GM12878 (cell line): Measurements from ENCODE around the gene NPM3. TPM values are rescaled to one million over a fixed set of nuclear protein-coding genes. Genes with fewer than 3 reads are reported as not detected.

Experiments
- ATAC-seq: fragments of 200-7000 bp; cut with Tn5 transposase; 3 replicates; pipeline ENCODE4 v1.9.1; 2020; ENCODE audit warnings: mild to moderate bottlenecking, moderate library complexity
- BruUV-seq: library from RNA; stranded (reverse); fragments of 400-500 nt; replicated peaks from 2 replicates; lab custom pipeline; 2021; lab: Mats Ljungman, UMichigan
- CTCF ChIA-PET: fragments of 300-600 bp; sonication (Branson Sonifier 250); formaldehyde crosslinking; extraction: SDS; loops from one replicate; lab custom pipeline; 2021; ENCODE audit warnings: inconsistent platforms; lab: Yijun Ruan, JAX
- POLR2A ChIA-PET: fragments of 350-600 bp; formaldehyde crosslinking; extraction: SDS; loops from one replicate; lab custom pipeline; 2021; ENCODE audit warnings: inconsistent platforms; lab: Charles Lee
- RAD21 ChIA-PET: fragments of 300-600 bp; sonication (Branson Sonifier 250); formaldehyde crosslinking; loops from one replicate; lab custom pipeline; 2023; ENCODE audit warnings: antibody characterized with exemption; ENCODE audit not compliant: unreplicated experiment; lab: Charles Lee
- SMC1A ChIA-PET: fragments of 300-600 bp; sonication (Branson Sonifier 250); formaldehyde crosslinking; loops from one replicate; lab custom pipeline; 2023; ENCODE audit not compliant: unreplicated experiment, uncharacterized antibody; lab: Charles Lee
- DNase-seq: peaks from one replicate; pipeline ENCODE4 v3.0.0-alpha.2; 2011; ENCODE audit warnings: low read depth, low spot score
- FAIRE-seq: peaks from 3 replicates; lab custom pipeline; 2011; peaks lifted over from hg19 to GRCh38; lab: Jason Lieb, UNC
- H2AFZ ChIP-seq: 2 replicates; pipeline ENCODE4 v1.6.0; 2011; ENCODE audit warnings: low read depth, low read length, control low read depth; ENCODE audit not compliant: control insufficient read depth
- H3K27ac ChIP-seq: 2 replicates; pipeline ENCODE4 v1.5.1; 2011; ENCODE audit warnings: control low read depth; ENCODE audit not compliant: control insufficient read depth, insufficient read depth
- H3K27me3 ChIP-seq, 2 experiments: replicated peaks in 1 of 2; 2 replicates each; pipeline versions ENCODE4 v1.6.0 to v1.6.1; 2011; ENCODE audit warnings: low read length in 1 of 2; ENCODE audit not compliant: control insufficient read depth in 2 of 2, insufficient read depth in 2 of 2
- H3K36me3 ChIP-seq, 2 experiments: 2 replicates each; pipeline ENCODE4 v1.5.1; 2011; ENCODE audit warnings: low read length in 1 of 2; ENCODE audit not compliant: control insufficient read depth in 2 of 2, insufficient read depth in 2 of 2
- H3K4me1 ChIP-seq: 2 replicates; pipeline ENCODE4 v1.6.1; 2011; ENCODE audit warnings: mild to moderate bottlenecking, low read length, moderate library complexity, mixed read lengths; ENCODE audit not compliant: control insufficient read depth, insufficient read depth
- H3K4me2 ChIP-seq: 2 replicates; pipeline ENCODE4 v1.6.0; 2011; ENCODE audit warnings: control low read depth; ENCODE audit not compliant: control insufficient read depth, insufficient read depth
- H3K4me3 ChIP-seq: fragments of 200-600 bp; sonication (generic); 2 replicates; pipeline ENCODE4 v1.5.1; 2016
- H3K79me2 ChIP-seq: 2 replicates; pipeline ENCODE4 v1.6.0; 2011; ENCODE audit warnings: low read length; ENCODE audit not compliant: control insufficient read depth, insufficient read depth
- H3K9ac ChIP-seq: 2 replicates; pipeline ENCODE4 v1.8.0; 2011; ENCODE audit warnings: low read length, control low read depth, mixed read lengths; ENCODE audit not compliant: control insufficient read depth, insufficient read depth
- H3K9me3 ChIP-seq: replicated peaks from 3 replicates; pipeline ENCODE4 v1.5.1; 2011; ENCODE audit warnings: mild to moderate bottlenecking, low read length; ENCODE audit not compliant: control insufficient read depth, insufficient read depth
- H4K20me1 ChIP-seq: 2 replicates; pipeline ENCODE4 v1.6.0; 2011; ENCODE audit not compliant: control insufficient read depth, insufficient read depth
- HDAC6 ChIP-seq: fragments of 200-600 bp; sonication (generic); IDR thresholded peaks from one replicate; pipeline ENCODE4 v1.8.0; 2017; ENCODE audit warnings: antibody characterized with exemption; ENCODE audit not compliant: unreplicated experiment
- TCF7 ChIP-seq: IDR thresholded peaks from 2 replicates; pipeline ENCODE4 v1.6.1; 2014; ENCODE audit warnings: antibody characterized with exemption, borderline replicate concordance
- ZNF274 ChIP-seq: IDR thresholded peaks from one replicate; pipeline ENCODE4 v1.8.0; 2011; ENCODE audit not compliant: insufficient read length, insufficient read depth
- WGBS: methylation state at CpG from one replicate; pipeline ENCODE4 v1.1.6; 2016; ENCODE audit warnings: low lambda C conversion rate; ENCODE audit not compliant: insufficient replicate concordance, insufficient coverage; ENCODE audit errors: missing lambda C conversion rate; 5-methylcytosine and 5-hydroxymethylcytosine counted together
- in situ Hi-C: fragments of 300-500 bp; cut with MboI; formaldehyde crosslinking; loops from 9 replicates; pipeline ENCODE4 v1.14.3; 2018; ENCODE audit warnings: mixed read lengths
- intact Hi-C: fragments of 100-400 bp; cut with micrococcal nuclease; formaldehyde crosslinking; loops from one replicate; pipeline ENCODE4 v1.14.2; 2022; ENCODE audit not compliant: unreplicated experiment
- polyA plus RNA-seq, 11 experiments: library from polyadenylated mRNA; depleted of rRNA in 4 of 11; unstranded in 6 of 11; stranded (reverse) in 5 of 11; fragments of >200 nt; fragmentation: Nextera tagmentation in 4 of 11; fragmentation: Illumina TruSeq in 1 of 11; extraction: Ambion mirVana in 4 of 11; extraction: Trizol in 1 of 11; gene quantifications; 1 replicate in 1 of 11; 2 replicates in 10 of 11; pipeline versions ENCODE4 v1.2.1 to v1.2.3, GENCODE V29; 2011 to 2016; ENCODE audit warnings: inconsistent platforms in 2 of 11, missing spikeins in 2 of 11, low read depth in 1 of 11
- total RNA-seq, 4 experiments: library from RNA; depleted of rRNA in 3 of 4; stranded (reverse); fragments of >200 nt in 3 of 4; fragmentation: Illumina TruSeq in 1 of 4; extraction: Trizol in 1 of 4; gene quantifications; 2 replicates each; pipeline versions ENCODE4 v1.2.1 to v1.2.3, GENCODE V29; 2013 to 2021
- TF ChIP-seq, protein P1 (sequence below): fragments of 450-650 bp; IDR thresholded peaks from 2 replicates; pipeline ENCODE4 v1.6.1; 2017; ENCODE audit warnings: mild to moderate bottlenecking, moderate library complexity
- TF ChIP-seq, protein P2 (sequence below): fragments of 450-650 bp; IDR thresholded peaks from 2 replicates; pipeline ENCODE4 v1.6.1; 2017; ENCODE audit warnings: borderline replicate concordance

Gene NPM3
- total and polyA plus RNA-seq, 10 of the 15 experiments (the other 5 are each of a cell fraction or from before 2014, with no cell fraction given): 13.0 to 171 (median 93.3) TPM

DNA sequence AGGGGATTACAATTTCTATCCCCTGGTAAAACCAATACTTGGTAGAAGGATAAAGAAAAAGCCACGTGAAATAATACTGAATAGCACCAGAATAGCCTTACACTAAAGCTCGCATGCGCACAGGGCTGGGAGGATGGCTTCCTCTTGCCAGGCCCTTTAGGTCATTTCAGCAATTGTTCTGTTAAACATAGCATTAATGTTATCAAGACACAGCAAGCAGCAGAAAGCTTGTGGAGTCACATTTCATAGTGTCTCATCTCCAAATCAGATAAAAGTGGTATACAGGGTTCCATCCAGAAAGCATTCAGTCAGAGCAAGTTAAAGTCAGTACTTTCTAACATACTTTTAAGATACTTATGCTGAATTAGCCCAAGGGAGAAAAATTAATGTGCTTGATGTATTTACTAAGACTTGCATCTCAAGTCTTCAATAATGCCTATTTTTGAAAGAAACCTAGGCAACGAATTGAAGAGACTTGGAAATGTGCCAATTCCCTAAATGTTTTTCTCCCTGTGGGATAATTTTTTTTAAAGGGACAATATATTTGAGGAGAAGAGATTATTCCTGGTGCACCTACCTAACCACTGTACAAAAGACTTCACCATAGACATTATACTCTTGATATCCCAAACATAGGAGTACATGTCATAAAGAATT, 14.3 kb upstream of the NPM3 start (continued):
- TF ChIP-seq, protein P1, sequence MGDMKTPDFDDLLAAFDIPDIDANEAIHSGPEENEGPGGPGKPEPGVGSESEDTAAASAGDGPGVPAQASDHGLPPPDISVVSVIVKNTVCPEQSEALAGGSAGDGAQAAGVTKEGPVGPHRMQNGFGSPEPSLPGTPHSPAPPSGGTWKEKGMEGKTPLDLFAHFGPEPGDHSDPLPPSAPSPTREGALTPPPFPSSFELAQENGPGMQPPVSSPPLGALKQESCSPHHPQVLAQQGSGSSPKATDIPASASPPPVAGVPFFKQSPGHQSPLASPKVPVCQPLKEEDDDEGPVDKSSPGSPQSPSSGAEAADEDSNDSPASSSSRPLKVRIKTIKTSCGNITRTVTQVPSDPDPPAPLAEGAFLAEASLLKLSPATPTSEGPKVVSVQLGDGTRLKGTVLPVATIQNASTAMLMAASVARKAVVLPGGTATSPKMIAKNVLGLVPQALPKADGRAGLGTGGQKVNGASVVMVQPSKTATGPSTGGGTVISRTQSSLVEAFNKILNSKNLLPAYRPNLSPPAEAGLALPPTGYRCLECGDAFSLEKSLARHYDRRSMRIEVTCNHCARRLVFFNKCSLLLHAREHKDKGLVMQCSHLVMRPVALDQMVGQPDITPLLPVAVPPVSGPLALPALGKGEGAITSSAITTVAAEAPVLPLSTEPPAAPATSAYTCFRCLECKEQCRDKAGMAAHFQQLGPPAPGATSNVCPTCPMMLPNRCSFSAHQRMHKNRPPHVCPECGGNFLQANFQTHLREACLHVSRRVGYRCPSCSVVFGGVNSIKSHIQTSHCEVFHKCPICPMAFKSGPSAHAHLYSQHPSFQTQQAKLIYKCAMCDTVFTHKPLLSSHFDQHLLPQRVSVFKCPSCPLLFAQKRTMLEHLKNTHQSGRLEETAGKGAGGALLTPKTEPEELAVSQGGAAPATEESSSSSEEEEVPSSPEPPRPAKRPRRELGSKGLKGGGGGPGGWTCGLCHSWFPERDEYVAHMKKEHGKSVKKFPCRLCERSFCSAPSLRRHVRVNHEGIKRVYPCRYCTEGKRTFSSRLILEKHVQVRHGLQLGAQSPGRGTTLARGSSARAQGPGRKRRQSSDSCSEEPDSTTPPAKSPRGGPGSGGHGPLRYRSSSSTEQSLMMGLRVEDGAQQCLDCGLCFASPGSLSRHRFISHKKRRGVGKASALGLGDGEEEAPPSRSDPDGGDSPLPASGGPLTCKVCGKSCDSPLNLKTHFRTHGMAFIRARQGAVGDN: no peak
- TF ChIP-seq TCF7 (no peak), ZNF274 (no peak)

DNA sequence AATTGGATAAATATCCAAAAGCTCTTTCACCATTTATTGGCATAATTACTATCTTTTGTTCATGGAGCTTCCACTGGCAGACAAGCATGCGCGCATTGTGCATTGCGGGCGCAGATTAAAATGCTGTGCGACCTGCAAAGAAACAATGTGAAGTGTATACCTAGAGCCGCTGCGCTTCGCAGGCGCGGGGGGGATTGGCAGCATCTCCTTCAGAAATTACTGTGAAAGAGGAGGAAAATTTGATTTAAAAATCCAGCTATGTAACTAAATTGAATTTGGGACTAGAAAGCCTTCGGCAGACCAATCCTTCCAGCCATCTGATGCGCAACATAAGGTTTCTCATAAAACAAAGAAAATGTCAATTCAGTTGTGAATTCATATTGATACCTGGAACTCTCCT, 10.3 kb upstream of the NPM3 start:
- peaks cover 4 to 60% of the 10 kb centered on the region in 2 experiments for H3K36me3 ChIP-seq
- H3K4me3 ChIP-seq: no peak overlapping the region
- intact Hi-C loops (no loop called here), in situ Hi-C loops (no loop called here)
- no peaks in the 10 kb centered on the region for H3K9me3 ChIP-seq
- no peaks in the 10 kb centered on the region for H3K27me3 ChIP-seq
- H3K9ac ChIP-seq: no peak overlapping the region
- no peak overlapping the region for H2AFZ ChIP-seq
- FAIRE-seq (no peak), DNase-seq (no peak), ATAC-seq (no peak)
- H3K4me2 ChIP-seq: no peak overlapping the region
- 98% methylated on average over 12 of the region's 12 CpGs for WGBS
- H3K27ac ChIP-seq: no peak overlapping the region
- H3K4me1 ChIP-seq: no peaks in the 10 kb centered on the region
- TF ChIP-seq HDAC6: no peak
- TF ChIP-seq, protein P2, sequence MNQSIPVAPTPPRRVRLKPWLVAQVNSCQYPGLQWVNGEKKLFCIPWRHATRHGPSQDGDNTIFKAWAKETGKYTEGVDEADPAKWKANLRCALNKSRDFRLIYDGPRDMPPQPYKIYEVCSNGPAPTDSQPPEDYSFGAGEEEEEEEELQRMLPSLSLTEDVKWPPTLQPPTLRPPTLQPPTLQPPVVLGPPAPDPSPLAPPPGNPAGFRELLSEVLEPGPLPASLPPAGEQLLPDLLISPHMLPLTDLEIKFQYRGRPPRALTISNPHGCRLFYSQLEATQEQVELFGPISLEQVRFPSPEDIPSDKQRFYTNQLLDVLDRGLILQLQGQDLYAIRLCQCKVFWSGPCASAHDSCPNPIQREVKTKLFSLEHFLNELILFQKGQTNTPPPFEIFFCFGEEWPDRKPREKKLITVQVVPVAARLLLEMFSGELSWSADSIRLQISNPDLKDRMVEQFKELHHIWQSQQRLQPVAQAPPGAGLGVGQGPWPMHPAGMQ: no peak
- ChIA-PET SMC1A (interaction anchor here (1.1 kb wide), 1 partner anchor 216 kb away, joined by 3 read pairs; no protein-coding TSS in a partner anchor), RAD21 (no interaction called here), POLR2A (interaction anchor here (0.6 kb wide), 1 partner anchor 43 kb away, joined by 8 read pairs; no protein-coding TSS in a partner anchor), CTCF (interaction anchor here (0.6 to 1.5 kb wide), 3 partner anchors 10 to 800 kb away, joined by 3 to 4 read pairs (median 3); partner anchors contain the start of gene NPM3)
- BruUV-seq: no TSS peak
- H3K79me2 ChIP-seq: peaks cover 2% of the 10 kb centered on the region
- no peaks in the 10 kb centered on the region for H4K20me1 ChIP-seq
